Neural cell (in vitro differentiated cells): Measurements from ENCODE around the gene CAMK2A. TPM values are rescaled to one million over a fixed set of nuclear protein-coding genes. Genes with fewer than 3 reads are reported as not detected.

ENCODE experiments used
- H2AFZ ChIP-seq: fragments of 200-600, 300-800 bp; sonication (generic), shearing (Covaris generic); 2 replicates; pipeline ENCODE4 v1.6.0; 2014; ENCODE audit warnings: low read depth, mild to moderate bottlenecking, antibody characterized with exemption, low read length, moderate library complexity
- H3F3A ChIP-seq: fragments of 200-600 bp; shearing (Covaris generic); 2 replicates; pipeline ENCODE4 v1.6.1; 2016; ENCODE audit warnings: mild to moderate bottlenecking, moderate library complexity, mixed read lengths, antibody characterized with exemption, low read length; ENCODE audit not compliant: insufficient read depth, poor library complexity, severe bottlenecking
- H3K27ac ChIP-seq: fragments of 200-600, 300-800 bp; sonication (generic), shearing (Covaris generic); 2 replicates; pipeline ENCODE4 v1.5.1; 2014; ENCODE audit warnings: mild to moderate bottlenecking, low read length, moderate library complexity
- H3K27me3 ChIP-seq: fragments of 300-800, 200-600 bp; sonication (generic), shearing (Covaris generic); 2 replicates; pipeline ENCODE4 v1.6.0; 2014; ENCODE audit warnings: mild to moderate bottlenecking, low read depth, low read length, moderate library complexity; ENCODE audit not compliant: insufficient read depth
- H3K36me3 ChIP-seq: fragments of 300-800, 200-600 bp; sonication (generic), shearing (Covaris generic); 2 replicates; pipeline ENCODE4 v1.5.1; 2014; ENCODE audit warnings: mild to moderate bottlenecking, antibody characterized with exemption, low read length, moderate library complexity; ENCODE audit not compliant: insufficient read depth
- H3K4me2 ChIP-seq: fragments of 300-800, 200-600 bp; sonication (generic), shearing (Covaris generic); 2 replicates; pipeline ENCODE4 v1.6.0; 2014; ENCODE audit warnings: mild to moderate bottlenecking, low read length
- H3K4me3 ChIP-seq: fragments of 300-800, 200-600 bp; sonication (generic), shearing (Covaris generic); 2 replicates; pipeline ENCODE4 v1.5.1; 2014; ENCODE audit warnings: mild to moderate bottlenecking, low read length, moderate library complexity
- H3K79me2 ChIP-seq: fragments of 200-600 bp; shearing (Covaris generic); replicated peaks from 2 replicates; pipeline ENCODE4 v1.6.0; 2014; ENCODE audit warnings: mild to moderate bottlenecking, low read length, moderate library complexity; ENCODE audit not compliant: insufficient read depth
- H3K9ac ChIP-seq: fragments of 300-800, 200-600 bp; sonication (generic), shearing (Covaris generic); 2 replicates; pipeline ENCODE4 v1.6.1; 2016; ENCODE audit warnings: mild to moderate bottlenecking, low read length, mixed read lengths
- H3K9me2 ChIP-seq: fragments of 200-600 bp; shearing (Covaris generic); 2 replicates; pipeline ENCODE4 v1.6.1; 2016; ENCODE audit warnings: mild to moderate bottlenecking, low read length, mixed read lengths; ENCODE audit not compliant: insufficient read depth
- H3K9me3 ChIP-seq: fragments of 200-600, 300-800 bp; sonication (generic), shearing (Covaris generic); 2 replicates; pipeline ENCODE4 v1.6.1; 2016; ENCODE audit warnings: mild to moderate bottlenecking, mixed run types, low read length, moderate library complexity, mixed read lengths
- H4K20me1 ChIP-seq: fragments of 200-600 bp; shearing (Covaris generic); 2 replicates; pipeline ENCODE4 v1.6.1; 2016; ENCODE audit warnings: mild to moderate bottlenecking, mixed run types; ENCODE audit not compliant: insufficient read depth
- CTCF ChIP-seq: fragments of 450-650 bp; IDR thresholded peaks from 2 replicates; pipeline ENCODE4 v1.5.1; 2014; ENCODE audit warnings: antibody characterized with exemption, mild to moderate bottlenecking, moderate library complexity; ENCODE audit not compliant: poor library complexity, severe bottlenecking
- EP300 ChIP-seq: fragments of 450-650 bp; conservative IDR thresholded peaks from 2 replicates; pipeline ENCODE4 v1.6.1; 2014; ENCODE audit warnings: antibody characterized with exemption, mild to moderate bottlenecking, moderate library complexity; ENCODE audit not compliant: poor library complexity, severe bottlenecking
- EZH2 ChIP-seq: fragments of 200-600, 300-800 bp; shearing (Covaris generic), sonication (generic); IDR thresholded peaks from 2 replicates; pipeline ENCODE4 v1.6.1; 2014; ENCODE audit warnings: antibody characterized with exemption, low read length, borderline replicate concordance, mild to moderate bottlenecking; ENCODE audit not compliant: insufficient read depth, poor library complexity, severe bottlenecking
- MXI1 ChIP-seq: fragments of 450-650 bp; conservative IDR thresholded peaks from 2 replicates; pipeline ENCODE4 v1.6.1; 2014; ENCODE audit warnings: antibody characterized with exemption, mild to moderate bottlenecking; ENCODE audit not compliant: poor library complexity, severe bottlenecking
- POLR2AphosphoS5 ChIP-seq: IDR thresholded peaks from 2 replicates; pipeline ENCODE4 v1.6.1; 2012
- RAD21 ChIP-seq: fragments of 450-650 bp; conservative IDR thresholded peaks from 2 replicates; pipeline ENCODE4 v1.6.1; 2014; ENCODE audit warnings: antibody characterized with exemption, mild to moderate bottlenecking, moderate library complexity
- REST ChIP-seq: IDR thresholded peaks from 2 replicates; pipeline ENCODE4 v1.6.1; 2012; ENCODE audit warnings: borderline replicate concordance
- SMC3 ChIP-seq: fragments of 450-650 bp; conservative IDR thresholded peaks from 2 replicates; pipeline ENCODE4 v1.6.1; 2014; ENCODE audit warnings: antibody characterized with exemption, mild to moderate bottlenecking, moderate library complexity; ENCODE audit not compliant: poor library complexity
- TAF1 ChIP-seq: IDR thresholded peaks from 2 replicates; pipeline ENCODE4 v1.6.1; 2012; ENCODE audit warnings: low read depth
- polyA plus RNA-seq: library from polyadenylated mRNA; depleted of rRNA; stranded (reverse); fragments of >200 nt; gene quantifications from 2 replicates; pipeline ENCODE4 v1.2.3, GENCODE V29; 2014

Gene CAMK2A
- polyA plus RNA-seq, 1 donor from 2014 or later = 61.7 TPM

GRCh38 chr5:150181766-150182545 lies 107.6 kb downstream of the CAMK2A start:
- TF ChIP-seq RAD21 (no peak), SMC3 (no peak), TAF1 (no peak), CTCF (no peak), MXI1 (no peak), EP300 (no peak), POLR2AphosphoS5 (no peak), EZH2 (no peak), REST (no peak)
- Histone ChIP-seq H4K20me1 (no peaks in the 10 kb centered on the region), H3K9me3 (no peaks in the 10 kb centered on the region), H3F3A (no peaks in the 10 kb centered on the region), H3K4me3 (no peak overlapping the region), H3K36me3 (no peaks in the 10 kb centered on the region), H2AFZ (no peak overlapping the region), H3K9ac (no peak overlapping the region), H3K9me2 (no peaks in the 10 kb centered on the region), H3K27ac (no peak overlapping the region), H3K27me3 (no peaks in the 10 kb centered on the region), H3K4me2 (no peak overlapping the region), H3K79me2 (no peaks in the 10 kb centered on the region)

GRCh38 chr5:150181027-150181426 lies 108.5 kb downstream of the CAMK2A start:
- Histone ChIP-seq H3K9me2 (no peaks in the 10 kb centered on the region), H3K27ac (no peak overlapping the region), H3K9ac (no peak overlapping the region), H3K4me2 (no peak overlapping the region), H3K4me3 (no peak overlapping the region), H3K27me3 (no peaks in the 10 kb centered on the region), H2AFZ (no peak overlapping the region), H3K79me2 (no peaks in the 10 kb centered on the region), H4K20me1 (no peaks in the 10 kb centered on the region), H3K9me3 (no peaks in the 10 kb centered on the region), H3F3A (no peaks in the 10 kb centered on the region), H3K36me3 (no peaks in the 10 kb centered on the region)
- no peak for TF ChIP-seq REST
- TF ChIP-seq EZH2 = no peak
- TF ChIP-seq RAD21 = no peak
- TF ChIP-seq TAF1 = no peak
- no peak for TF ChIP-seq POLR2AphosphoS5
- TF ChIP-seq CTCF = no peak
- TF ChIP-seq MXI1 = no peak
- no peak for TF ChIP-seq SMC3
- TF ChIP-seq EP300 = no peak
